GM12878 (cell line): ENCODE measurements around the gene COL9A1. TPM values are rescaled to one million over a fixed set of nuclear protein-coding genes. Genes with fewer than 3 reads are reported as not detected.
A peak's percentile ranks its signal among the peaks of the same experiment; 100 is the strongest.

Experiments
- ATAC-seq: fragments of 200-7000 bp; cut with Tn5 transposase; 3 replicates; pipeline ENCODE4 v1.9.1; 2020; ENCODE audit warnings: mild to moderate bottlenecking, moderate library complexity
- BruUV-seq: library from RNA; stranded (reverse); fragments of 400-500 nt; replicated peaks from 2 replicates; lab custom pipeline; 2021; lab: Mats Ljungman, UMichigan
- CTCF ChIA-PET: fragments of 300-600 bp; sonication (Branson Sonifier 250); formaldehyde crosslinking; extraction: SDS; loops from one replicate; lab custom pipeline; 2021; ENCODE audit warnings: inconsistent platforms; lab: Yijun Ruan, JAX
- POLR2A ChIA-PET: fragments of 350-600 bp; formaldehyde crosslinking; extraction: SDS; loops from one replicate; lab custom pipeline; 2021; ENCODE audit warnings: inconsistent platforms; lab: Charles Lee
- RAD21 ChIA-PET: fragments of 300-600 bp; sonication (Branson Sonifier 250); formaldehyde crosslinking; loops from one replicate; lab custom pipeline; 2023; ENCODE audit warnings: antibody characterized with exemption; ENCODE audit not compliant: unreplicated experiment; lab: Charles Lee
- SMC1A ChIA-PET: fragments of 300-600 bp; sonication (Branson Sonifier 250); formaldehyde crosslinking; loops from one replicate; lab custom pipeline; 2023; ENCODE audit not compliant: unreplicated experiment, uncharacterized antibody; lab: Charles Lee
- DNase-seq: peaks from one replicate; pipeline ENCODE4 v3.0.0-alpha.2; 2011; ENCODE audit warnings: low read depth, low spot score
- FAIRE-seq: peaks from 3 replicates; lab custom pipeline; 2011; peaks lifted over from hg19 to GRCh38; lab: Jason Lieb, UNC
- H2AFZ ChIP-seq: 2 replicates; pipeline ENCODE4 v1.6.0; 2011; ENCODE audit warnings: low read depth, low read length, control low read depth; ENCODE audit not compliant: control insufficient read depth
- H3K27ac ChIP-seq: 2 replicates; pipeline ENCODE4 v1.5.1; 2011; ENCODE audit warnings: control low read depth; ENCODE audit not compliant: control insufficient read depth, insufficient read depth
- H3K27me3 ChIP-seq, 2 experiments: replicated peaks in 1 of 2; 2 replicates each; pipeline versions ENCODE4 v1.6.0 to v1.6.1; 2011; ENCODE audit warnings: low read length in 1 of 2; ENCODE audit not compliant: control insufficient read depth in 2 of 2, insufficient read depth in 2 of 2
- H3K36me3 ChIP-seq, 2 experiments: 2 replicates each; pipeline ENCODE4 v1.5.1; 2011; ENCODE audit warnings: low read length in 1 of 2; ENCODE audit not compliant: control insufficient read depth in 2 of 2, insufficient read depth in 2 of 2
- H3K4me1 ChIP-seq: 2 replicates; pipeline ENCODE4 v1.6.1; 2011; ENCODE audit warnings: mild to moderate bottlenecking, low read length, moderate library complexity, mixed read lengths; ENCODE audit not compliant: control insufficient read depth, insufficient read depth
- H3K4me2 ChIP-seq: 2 replicates; pipeline ENCODE4 v1.6.0; 2011; ENCODE audit warnings: control low read depth; ENCODE audit not compliant: control insufficient read depth, insufficient read depth
- H3K4me3 ChIP-seq: fragments of 200-600 bp; sonication (generic); 2 replicates; pipeline ENCODE4 v1.5.1; 2016
- H3K79me2 ChIP-seq: 2 replicates; pipeline ENCODE4 v1.6.0; 2011; ENCODE audit warnings: low read length; ENCODE audit not compliant: control insufficient read depth, insufficient read depth
- H3K9ac ChIP-seq: 2 replicates; pipeline ENCODE4 v1.8.0; 2011; ENCODE audit warnings: low read length, control low read depth, mixed read lengths; ENCODE audit not compliant: control insufficient read depth, insufficient read depth
- H3K9me3 ChIP-seq: replicated peaks from 3 replicates; pipeline ENCODE4 v1.5.1; 2011; ENCODE audit warnings: mild to moderate bottlenecking, low read length; ENCODE audit not compliant: control insufficient read depth, insufficient read depth
- H4K20me1 ChIP-seq: 2 replicates; pipeline ENCODE4 v1.6.0; 2011; ENCODE audit not compliant: control insufficient read depth, insufficient read depth
- BCL3 ChIP-seq: IDR thresholded peaks from 2 replicates; pipeline ENCODE4 v1.6.1; 2011; ENCODE audit warnings: borderline replicate concordance, low read depth, mild to moderate bottlenecking, moderate library complexity, low read length; ENCODE audit not compliant: insufficient read depth, poor library complexity, severe bottlenecking
- FOXK2 ChIP-seq: fragments of 450-650 bp; IDR thresholded peaks from 2 replicates; pipeline ENCODE4 v1.6.1; 2017; ENCODE audit warnings: mild to moderate bottlenecking, moderate library complexity
- HDGF ChIP-seq: fragments of 450-650 bp; IDR thresholded peaks from 2 replicates; pipeline ENCODE4 v1.6.1; 2016; ENCODE audit warnings: antibody characterized with exemption
- HSF1 ChIP-seq: fragments of 150-350 bp; IDR thresholded peaks from 2 replicates; pipeline ENCODE4 v1.6.1; 2014; ENCODE audit warnings: mild to moderate bottlenecking, low read depth, low read length
- JUNB ChIP-seq: IDR thresholded peaks from 2 replicates; pipeline ENCODE4 v1.6.1; 2016; ENCODE audit warnings: antibody characterized with exemption, mild to moderate bottlenecking
- KAT2A ChIP-seq: conservative IDR thresholded peaks from 2 replicates; pipeline ENCODE4 v1.6.1; 2011; ENCODE audit warnings: low read depth, low read length; ENCODE audit not compliant: control insufficient read depth
- MTA3 ChIP-seq: IDR thresholded peaks from 2 replicates; pipeline ENCODE4 v1.6.1; 2012; ENCODE audit warnings: low read length, inconsistent platforms, borderline replicate concordance
- SMARCA5 ChIP-seq: fragments of 450-650 bp; IDR thresholded peaks from 2 replicates; pipeline ENCODE4 v1.6.1; 2017; ENCODE audit warnings: mild to moderate bottlenecking
- TAF1 ChIP-seq: IDR thresholded peaks from 2 replicates; pipeline ENCODE4 v1.6.1; 2011; ENCODE audit warnings: mild to moderate bottlenecking, low read depth, low read length, borderline replicate concordance
- USF1 ChIP-seq: IDR thresholded peaks from 2 replicates; pipeline ENCODE4 v1.6.1; 2011; ENCODE audit warnings: borderline replicate concordance, low read depth, mild to moderate bottlenecking, moderate library complexity, mixed read lengths, low read length; ENCODE audit not compliant: insufficient read depth; ENCODE audit errors: extremely low read length
- ZNF24 ChIP-seq: fragments of 450-650 bp; IDR thresholded peaks from 2 replicates; pipeline ENCODE4 v1.6.1; 2017; ENCODE audit warnings: antibody characterized with exemption, mild to moderate bottlenecking
- WGBS: methylation state at CpG from one replicate; pipeline ENCODE4 v1.1.6; 2016; ENCODE audit warnings: low lambda C conversion rate; ENCODE audit not compliant: insufficient replicate concordance, insufficient coverage; ENCODE audit errors: missing lambda C conversion rate; 5-methylcytosine and 5-hydroxymethylcytosine counted together
- in situ Hi-C: fragments of 300-500 bp; cut with MboI; formaldehyde crosslinking; loops from 9 replicates; pipeline ENCODE4 v1.14.3; 2018; ENCODE audit warnings: mixed read lengths
- intact Hi-C: fragments of 100-400 bp; cut with micrococcal nuclease; formaldehyde crosslinking; loops from one replicate; pipeline ENCODE4 v1.14.2; 2022; ENCODE audit not compliant: unreplicated experiment
- polyA plus RNA-seq, 11 experiments: library from polyadenylated mRNA; depleted of rRNA in 4 of 11; unstranded in 6 of 11; stranded (reverse) in 5 of 11; fragments of >200 nt; fragmentation: Nextera tagmentation in 4 of 11; fragmentation: Illumina TruSeq in 1 of 11; extraction: Ambion mirVana in 4 of 11; extraction: Trizol in 1 of 11; gene quantifications; 1 replicate in 1 of 11; 2 replicates in 10 of 11; pipeline versions ENCODE4 v1.2.1 to v1.2.3, GENCODE V29; 2011 to 2016; ENCODE audit warnings: inconsistent platforms in 2 of 11, missing spikeins in 2 of 11, low read depth in 1 of 11
- total RNA-seq, 4 experiments: library from RNA; depleted of rRNA in 3 of 4; stranded (reverse); fragments of >200 nt in 3 of 4; fragmentation: Illumina TruSeq in 1 of 4; extraction: Trizol in 1 of 4; gene quantifications; 2 replicates each; pipeline versions ENCODE4 v1.2.1 to v1.2.3, GENCODE V29; 2013 to 2021

The COL9A1 gene
- total and polyA plus RNA-seq, 10 of the 15 experiments (the other 5 are each of a cell fraction or from before 2014, with no cell fraction given): not detected

- Histone ChIP-seq H3K4me1 (no peaks in the 10 kb centered on the region), H4K20me1 (no peaks in the 10 kb centered on the region), H3K27ac (no peak overlapping the region), H2AFZ (no peak overlapping the region), H3K79me2 (no peaks in the 10 kb centered on the region), H3K27me3 (no peaks in the 10 kb centered on the region)
- in situ Hi-C loops: no loop called here
- ATAC-seq (no peak), DNase-seq (no peak), FAIRE-seq (no peak)
- POLR2A ChIA-PET: no interaction called here
- no TSS peak for BruUV-seq
- WGBS: 98% methylated on average over 3 of the region's 3 CpGs
- no peak for TF ChIP-seq ZNF24
- no peak for TF ChIP-seq KAT2A
- TF ChIP-seq, all 136 proteins: peak for 0
- Histone ChIP-seq H3K4me2 (no peak overlapping the region), H3K36me3 (peaks cover 0 to 2% of the 10 kb centered on the region in 2 experiments; a peak in 2 of 4 replicates), H3K9me3 (no peaks in the 10 kb centered on the region), H3K4me3 (no peak overlapping the region), H3K9ac (no peak overlapping the region)
- SMC1A ChIA-PET: no interaction called here
- CTCF ChIA-PET: no interaction called here
- intact Hi-C loops: no loop called here
- RAD21 ChIA-PET: no interaction called here
Measured at GRCh38 chr6:70183538-70183937, 119.3 kb downstream of the COL9A1 start.

- SMC1A ChIA-PET: no interaction called here
- Histone ChIP-seq H2AFZ (no peak overlapping the region), H3K36me3 (peaks cover 0 to 2% of the 10 kb centered on the region in 2 experiments; a peak in 2 of 4 replicates), H3K4me3 (no peak overlapping the region), H3K27ac (no peak overlapping the region), H3K27me3 (no peaks in the 10 kb centered on the region), H3K4me1 (no peaks in the 10 kb centered on the region), H3K4me2 (no peak overlapping the region), H3K9ac (no peak overlapping the region), H4K20me1 (no peaks in the 10 kb centered on the region), H3K9me3 (no peaks in the 10 kb centered on the region), H3K79me2 (no peaks in the 10 kb centered on the region)
- RAD21 ChIA-PET: no interaction called here
- no peak for DNase-seq
- POLR2A ChIA-PET: no interaction called here
- ATAC-seq: peak; percentile 55
- intact Hi-C loops (no loop called here), in situ Hi-C loops (no loop called here)
- 0% methylated on average over 1 of the region's 1 CpG for WGBS
- FAIRE-seq: no peak
- CTCF ChIA-PET: no interaction called here
- no TSS peak for BruUV-seq
- TF ChIP-seq USF1 (no peak), TAF1 (no peak), MTA3 (no peak), FOXK2 (no peak), BCL3 (peak; percentile 67), HSF1 (no peak), JUNB (peak; percentile 33; the same call in 1 of the 2 replicates), HDGF (no peak), SMARCA5 (no peak)
Measured at GRCh38 chr6:70180901-70181599, 121.8 kb downstream of the COL9A1 start.
